Renal pelvis (tissue), 4 donors: ENCODE measurements around the gene AMPD1. TPM values are rescaled to one million over a fixed set of nuclear protein-coding genes. Genes with fewer than 3 reads are reported as not detected.

Experiments used
- DNase-seq: peaks from one replicate; pipeline ENCODE4 v3.0.0-alpha.2; 2013
- polyA plus RNA-seq, 3 donors: library from polyadenylated mRNA; unstranded; fragments of 120-200 nt; gene quantifications; one replicate each; pipeline ENCODE4 v1.2.1, GENCODE V29; 2013; ENCODE audit not compliant: insufficient read length in 3 of 3

AMPD1 gene
- polyA plus RNA-seq, 3 donors: 0.13 TPM; not detected in 2

- DNase-seq: no peak
Observed at GRCh38 chr1:114641377-114641776, 54.0 kb downstream of the AMPD1 start.

GRCh38 chr1:114638910-114639309 is 56.4 kb downstream of the AMPD1 start:
- no peak for DNase-seq

GRCh38 chr1:114632427-114632826 is 62.9 kb downstream of the AMPD1 start:
- no peak for DNase-seq

GRCh38 chr1:114627107-114627506 is 68.2 kb downstream of the AMPD1 start:
- DNase-seq: no peak

- no peak for DNase-seq
Observed at GRCh38 chr1:114623364-114623763, 72.0 kb downstream of the AMPD1 start.

Other genes starting within 250 kb of the AMPD1 start
- gene TRIM33, start 184.3 kb downstream of the AMPD1 start, polyA plus RNA-seq: 10 to 100 TPM; 44.4 to 62.2 (median 57.9) TPM
- gene BCAS2, start 113.9 kb downstream of the AMPD1 start, polyA plus RNA-seq: 10 to 100 TPM; 50.6 to 58.7 (median 53.7) TPM
- gene DENND2C, start 25.5 kb downstream of the AMPD1 start, polyA plus RNA-seq: 1 to 10 TPM; 3.3 to 4.9 (median 4.0) TPM
- gene NRAS, start 21.2 kb upstream of the AMPD1 start, polyA plus RNA-seq: 10 to 100 TPM; 55.2 to 67.4 (median 65.2) TPM
- gene CSDE1, start 62.4 kb upstream of the AMPD1 start, polyA plus RNA-seq: 100 to 1,000 TPM; 394 to 452 (median 432) TPM
- 10 to 100 TPM; 50.0 to 65.6 (median 51.3) TPM for gene SIKE1, start 85.1 kb upstream of the AMPD1 start, polyA plus RNA-seq
- under 1 TPM in 2 of 3 donors, not detected in 1; 0.30 to 0.47 TPM for gene SYCP1, start 159.3 kb upstream of the AMPD1 start, polyA plus RNA-seq